ENCODE measurements around the gene DEPDC5.
"Not testable (repeated sequence)": the region's sequence is repeated elsewhere in the genome, so short reads cannot be mapped to it uniquely, and the experiment has no call there.

DEPDC5 gene

DNA sequence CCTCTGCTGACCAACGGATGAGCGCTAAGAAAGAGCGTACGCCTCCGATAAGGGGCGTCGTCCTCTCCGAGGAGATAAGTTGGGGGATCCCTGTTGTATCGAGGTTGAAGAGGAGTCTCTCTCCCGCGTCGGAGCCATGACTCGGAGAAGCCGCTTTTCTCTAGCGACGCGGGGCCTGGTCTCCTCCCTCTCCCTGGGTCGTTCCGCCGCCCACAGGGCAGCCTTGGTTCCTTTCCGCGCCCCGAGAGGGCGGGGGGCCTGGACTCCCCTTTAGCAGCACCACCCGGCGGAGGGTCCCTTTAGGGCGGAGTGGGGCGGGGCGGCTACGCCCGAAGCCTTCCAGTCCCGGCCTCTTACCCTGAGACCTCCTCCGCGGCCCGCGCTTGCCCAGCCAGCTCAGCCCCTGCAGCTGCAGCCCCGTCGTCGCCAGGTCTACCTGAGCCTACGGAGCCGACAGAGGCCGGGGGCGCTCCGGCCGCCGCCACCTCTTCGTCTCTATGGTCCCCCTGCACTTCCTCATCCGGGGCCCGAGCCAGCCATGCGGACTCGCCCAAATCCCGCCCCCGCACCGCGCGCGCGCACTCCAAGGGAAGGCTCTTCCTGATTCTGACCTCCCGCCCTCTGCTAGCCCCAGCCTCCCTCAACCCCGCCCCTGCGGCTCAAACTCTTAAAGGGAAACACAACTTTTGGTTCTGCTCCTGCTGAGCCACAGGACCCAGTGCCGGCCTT is 4.0 kb upstream of the DEPDC5 start, which contains the start of gene PRR14L:
Gene PRR14L (minus strand): TSS at position 497 of the 729 bp plus-strand sequence. CDS start 11,272 bp downstream, outside the sequence.
- DNase-seq (ENCODE audit: low read depth), result peak; percentile 99

GRCh38 chr22:31750365-31751284 is 3.2 kb upstream of the DEPDC5 start:
- no peak for DNase-seq (ENCODE audit: low read depth)

DNA sequence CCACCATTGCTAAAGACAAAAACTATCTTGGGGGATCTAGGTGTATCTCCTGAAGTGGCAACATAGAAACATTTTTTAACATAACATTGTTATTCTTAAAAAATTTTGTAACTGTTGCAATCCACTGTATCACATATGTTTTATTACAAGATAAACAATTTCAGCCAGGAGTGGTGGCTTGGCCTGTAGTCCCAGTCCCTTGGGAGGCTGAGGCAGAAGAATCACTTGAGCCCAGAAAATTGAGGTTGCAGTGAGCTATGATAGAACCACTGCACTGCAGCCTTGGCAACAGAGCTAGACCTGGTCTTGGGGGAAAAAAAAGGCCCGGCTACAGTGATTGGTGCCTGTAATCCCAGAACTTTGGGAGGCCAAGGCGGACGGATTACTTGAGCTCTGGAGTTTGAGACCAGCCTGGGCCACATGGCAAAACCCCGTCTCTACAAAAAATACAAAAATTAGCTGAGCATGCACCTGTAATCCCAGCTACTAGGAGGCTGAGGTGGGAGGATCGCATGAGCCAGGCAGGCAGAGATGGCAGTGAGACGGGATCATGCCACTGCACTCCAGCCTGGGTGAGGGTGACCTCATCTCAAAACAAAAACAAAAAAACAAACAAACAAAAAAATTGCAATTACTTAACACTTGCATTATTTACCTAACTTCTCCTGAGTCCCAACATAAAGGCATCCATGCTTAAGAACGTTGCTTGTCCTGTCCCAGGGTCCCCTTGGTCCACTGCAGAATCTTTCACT is 1.5 kb upstream of the DEPDC5 start:
- DNase-seq (ENCODE audit: low read depth), result no peak

- no peak for DNase-seq (ENCODE audit: low read depth)
Observed at GRCh38 chr22:31753005-31753633, 700 bp upstream of the DEPDC5 start.

DNA sequence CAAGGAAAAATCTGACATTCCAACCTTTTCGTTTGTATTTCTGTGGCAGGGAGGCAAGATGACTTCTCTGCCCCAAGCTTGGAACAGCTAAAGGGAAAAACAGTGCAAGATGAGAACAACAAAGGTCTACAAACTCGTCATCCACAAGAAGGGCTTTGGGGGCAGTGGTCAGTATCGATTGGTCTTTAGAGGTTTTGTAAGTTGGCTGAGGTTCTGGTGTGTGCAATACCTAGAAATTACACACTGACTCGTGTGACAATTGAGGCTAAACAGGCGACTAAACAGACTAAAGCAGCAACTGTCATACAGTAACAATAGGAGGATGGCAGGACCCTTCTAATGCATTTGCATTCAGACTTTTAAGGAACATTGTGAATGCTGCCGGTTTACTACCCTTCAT is 994 bp downstream of the DEPDC5 start:
- no peak for DNase-seq (ENCODE audit: low read depth)

DNA sequence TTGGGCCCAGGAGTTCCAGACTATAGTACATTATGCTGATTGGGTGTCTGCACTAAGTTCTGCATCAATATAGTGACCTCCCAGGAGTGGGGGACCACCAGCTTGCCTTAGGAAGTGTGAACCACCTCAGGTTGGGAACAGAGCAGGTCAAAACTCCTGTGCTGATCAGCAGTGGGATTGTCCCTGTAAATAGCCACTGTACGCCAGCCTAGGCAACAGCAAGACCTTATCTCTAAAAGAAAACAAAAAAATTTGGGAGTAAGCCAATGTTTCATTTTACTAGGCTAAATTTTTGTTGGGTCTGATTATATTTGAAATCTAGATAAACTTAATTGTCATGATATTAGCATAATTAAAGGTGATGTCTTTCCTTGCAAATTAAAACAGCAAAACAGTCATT is 3.4 kb downstream of the DEPDC5 start:
- DNase-seq (ENCODE audit: low read depth), result no peak

DNA sequence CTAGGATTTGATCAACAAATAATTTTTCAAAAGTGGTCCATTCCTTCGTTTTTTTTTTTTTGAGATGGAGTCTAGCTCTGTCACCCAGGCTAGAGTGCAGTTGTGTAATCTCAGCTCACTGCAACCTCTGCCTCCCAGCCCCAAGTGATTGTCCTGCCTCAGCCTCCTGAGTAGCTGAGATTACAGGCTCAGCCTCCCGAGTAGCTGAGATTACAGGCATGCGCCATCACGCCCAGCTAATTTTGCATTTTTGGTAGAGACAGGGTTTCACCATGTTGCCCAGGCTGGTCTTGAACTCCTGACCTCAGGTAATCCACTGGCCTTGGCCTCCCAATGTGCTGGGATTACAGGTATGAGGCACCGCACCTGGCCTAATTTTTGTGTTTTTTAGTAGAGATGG is 5.0 kb downstream of the DEPDC5 start:
- DNase-seq (ENCODE audit: low read depth), result not testable (repeated sequence)

GRCh38 chr22:31764785-31765184 is 11.0 kb downstream of the DEPDC5 start:
- DNase-seq (ENCODE audit: low read depth), result no peak

- DNase-seq (ENCODE audit: low read depth), result no peak
Observed at GRCh38 chr22:31768422-31769059, 14.7 kb downstream of the DEPDC5 start.

DNA sequence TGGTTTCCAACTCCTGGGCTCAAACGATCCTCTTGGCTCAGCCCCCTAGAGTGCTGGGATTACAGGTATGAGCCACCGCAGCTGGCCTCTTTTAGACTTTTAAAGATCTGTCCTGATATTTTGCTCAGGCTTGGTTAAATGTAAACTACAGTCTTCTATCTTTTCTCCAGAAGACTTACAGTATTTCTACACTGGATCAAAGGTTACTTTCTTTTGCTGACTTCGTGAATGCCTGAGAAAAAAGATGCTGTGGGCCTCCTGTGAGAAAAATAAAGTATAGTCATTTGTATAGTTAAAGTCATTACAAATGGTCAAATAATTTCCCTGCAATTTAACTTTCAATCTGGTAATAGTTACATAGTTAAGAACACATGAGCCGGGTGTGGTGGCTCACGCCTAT is 19.6 kb downstream of the DEPDC5 start:
- DNase-seq (ENCODE audit: low read depth), result no peak

DNA sequence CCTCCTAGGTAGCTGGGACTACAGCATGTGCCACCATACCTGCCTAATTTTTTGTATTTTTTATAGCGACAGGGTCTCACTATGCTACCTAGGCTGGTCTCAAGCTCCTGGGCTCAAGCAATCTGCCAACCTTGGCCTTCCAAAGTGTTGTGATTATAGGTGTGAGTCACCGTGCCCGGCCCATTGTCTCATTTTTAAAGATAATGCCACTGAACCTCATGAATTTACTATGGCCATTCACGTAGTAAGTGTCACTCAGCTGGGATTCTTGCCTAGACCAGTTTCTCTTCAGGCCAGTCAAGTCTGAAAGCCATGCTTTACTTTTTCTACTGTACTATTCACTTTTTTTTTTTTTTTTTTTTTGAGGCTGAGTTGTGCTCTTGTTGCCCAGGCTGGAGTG is 22.4 kb downstream of the DEPDC5 start:
- DNase-seq (ENCODE audit: low read depth), result no peak

GRCh38 chr22:31789803-31790202 is 36.0 kb downstream of the DEPDC5 start:
- no peak for DNase-seq (ENCODE audit: low read depth)

DNA sequence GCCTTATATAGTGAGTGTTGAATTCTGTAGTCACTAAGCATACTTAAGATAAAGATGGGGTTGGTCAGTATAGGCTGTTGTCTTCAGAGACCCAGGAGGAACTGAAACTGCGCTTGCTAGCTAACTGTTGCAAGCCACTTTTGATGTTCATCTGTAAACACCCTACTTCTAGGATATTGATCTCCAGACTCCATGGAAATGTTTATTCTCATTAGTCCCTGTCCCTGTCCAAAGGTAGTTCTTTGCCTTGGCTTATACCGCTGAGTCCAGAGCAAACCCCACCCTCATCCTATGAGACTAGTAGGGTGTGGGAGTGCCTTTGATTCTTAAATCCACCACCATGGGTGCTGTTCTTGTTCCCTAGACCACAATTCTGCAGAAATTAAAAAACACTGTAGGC is 36.4 kb downstream of the DEPDC5 start:
- DNase-seq (ENCODE audit: low read depth), result no peak

DNA sequence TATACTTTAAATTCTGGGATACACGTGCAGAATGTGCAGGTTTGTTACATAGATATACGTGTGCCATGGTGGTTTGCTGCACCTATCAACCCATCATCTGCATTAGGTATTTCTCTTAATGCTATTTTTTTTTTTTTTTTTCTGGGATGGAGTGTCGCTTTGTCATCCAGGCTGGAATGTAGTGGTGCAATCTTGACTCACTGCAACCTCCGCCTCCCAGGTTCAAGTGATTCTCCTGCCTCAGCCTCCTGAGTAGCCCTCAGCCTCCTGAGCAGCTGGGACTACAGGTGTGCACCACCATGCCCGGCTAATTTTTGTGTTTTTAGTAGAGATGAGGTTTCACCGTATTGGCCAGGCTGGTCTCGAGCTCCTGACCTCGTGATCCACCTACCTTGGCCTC is 45.5 kb downstream of the DEPDC5 start:
- not testable (repeated sequence) for DNase-seq (ENCODE audit: low read depth)

GRCh38 chr22:31800065-31800464 is 46.2 kb downstream of the DEPDC5 start:
- no peak for DNase-seq (ENCODE audit: low read depth)

GRCh38 chr22:31800861-31801260 is 47.0 kb downstream of the DEPDC5 start:
- DNase-seq (ENCODE audit: low read depth), result not testable (repeated sequence)

GRCh38 chr22:31802575-31802974 is 48.8 kb downstream of the DEPDC5 start:
- no peak for DNase-seq (ENCODE audit: low read depth)

DNA sequence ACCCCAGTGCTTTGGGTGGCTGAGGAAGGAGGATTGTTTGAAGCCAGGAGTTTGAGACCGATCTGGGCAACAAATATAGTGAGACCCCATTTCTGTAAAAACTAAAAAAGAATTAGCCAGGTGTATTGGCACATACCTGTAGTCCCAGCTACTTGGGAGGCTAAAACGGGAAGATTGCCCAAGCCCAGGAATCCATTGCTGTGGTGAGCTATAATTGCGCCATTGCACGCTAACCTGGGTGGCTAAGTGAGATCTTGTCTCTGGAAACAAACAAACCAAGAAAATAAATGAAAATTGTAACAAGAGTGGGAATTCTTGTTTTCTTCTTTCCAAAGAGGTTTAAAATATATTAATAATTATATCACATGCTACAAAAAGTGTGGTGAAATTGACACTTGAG is 52.9 kb downstream of the DEPDC5 start:
- DNase-seq (ENCODE audit: low read depth), result no peak

GRCh38 chr22:31812977-31813605 is 59.3 kb downstream of the DEPDC5 start:
- DNase-seq (ENCODE audit: low read depth), result no peak

DNA sequence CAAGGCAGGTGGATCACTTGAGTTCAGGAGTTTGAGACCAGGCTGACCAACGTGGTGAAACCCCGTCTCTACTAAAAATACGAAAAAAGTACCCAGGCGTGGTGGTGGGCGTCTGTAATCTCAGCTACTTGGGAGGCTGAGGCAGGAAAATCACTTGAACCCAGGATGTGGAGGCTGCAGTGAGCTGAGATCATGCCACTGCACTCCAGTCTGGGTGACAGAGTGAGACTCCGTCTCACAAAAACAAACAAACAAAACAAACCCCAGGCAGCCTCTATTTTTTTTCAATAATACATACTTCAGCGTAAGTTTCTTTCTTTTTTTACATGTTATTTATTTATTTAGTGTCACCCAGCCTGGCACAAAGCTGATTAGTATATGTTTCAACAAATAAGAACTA is 60.1 kb downstream of the DEPDC5 start:
- not testable (repeated sequence) for DNase-seq (ENCODE audit: low read depth)

DNA sequence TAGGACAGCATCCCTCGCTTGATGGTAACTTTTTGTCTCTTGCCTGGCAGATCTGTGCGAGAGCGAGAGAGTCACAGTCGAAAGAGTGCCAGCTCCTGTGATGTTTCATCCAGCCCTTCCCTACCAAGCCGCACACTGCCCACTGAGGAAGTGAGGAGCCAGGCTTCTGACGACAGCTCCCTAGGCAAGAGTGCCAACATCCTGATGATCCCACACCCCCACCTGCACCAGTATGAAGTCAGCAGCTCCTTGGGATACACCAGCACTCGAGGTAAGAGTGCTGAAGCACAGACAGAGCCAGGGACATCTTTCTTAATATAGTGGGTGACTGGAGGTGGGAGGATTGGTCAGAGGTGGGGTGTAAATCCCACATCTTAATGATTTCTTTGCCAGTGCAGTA is 61.1 kb downstream of the DEPDC5 start:
- DNase-seq (ENCODE audit: low read depth), result no peak
